Mammary epithelial cell (primary cell): ENCODE results near the gene TMEM127.
A peak's percentile ranks its signal among the peaks of the same experiment; 100 is the strongest.

Source experiments
- CTCF ChIP-seq, 2 donors: IDR thresholded peaks in 1 of 2; conservative IDR thresholded peaks in 1 of 2; 2 replicates each; pipeline ENCODE4 v1.5.1; 2011 to 2012; ENCODE audit warnings: inconsistent platforms in 2 of 2, low read length in 2 of 2, mild to moderate bottlenecking in 2 of 2, control low read depth in 1 of 2, low read depth in 1 of 2; ENCODE audit not compliant: insufficient read depth in 1 of 2; ENCODE audit errors: extremely low read depth in 1 of 2
- EZH2 ChIP-seq: IDR thresholded peaks from 2 replicates; pipeline ENCODE4 v1.6.1; 2012; ENCODE audit warnings: low read length, inconsistent platforms, borderline replicate concordance

GRCh38 chr2:96267159-96267971, 1.6 kb upstream of the TMEM127 start:
- TF ChIP-seq CTCF (conservative IDR thresholded peaks at IDR 0.05 in 1 of 2, IDR thresholded peaks at IDR 0.05 in 1 of 2; ENCODE audit: extremely low read depth in 1 of 2, insufficient read depth in 1 of 2, low read depth in 1 of 2, low read length in 2 of 2) (peak; percentile 44 to 50), EZH2 (no peak)
